GM12878 (cell line): ENCODE measurements around the gene ANKRD28. TPM values are rescaled to one million over a fixed set of nuclear protein-coding genes. Genes with fewer than 3 reads are reported as not detected.

Experiments used
- ATAC-seq: fragments of 200-7000 bp; cut with Tn5 transposase; 3 replicates; pipeline ENCODE4 v1.9.1; 2020; ENCODE audit warnings: mild to moderate bottlenecking, moderate library complexity
- BruUV-seq: library from RNA; stranded (reverse); fragments of 400-500 nt; replicated peaks from 2 replicates; lab custom pipeline; 2021; lab: Mats Ljungman, UMichigan
- CTCF ChIA-PET: fragments of 300-600 bp; sonication (Branson Sonifier 250); formaldehyde crosslinking; extraction: SDS; loops from one replicate; lab custom pipeline; 2021; ENCODE audit warnings: inconsistent platforms; lab: Yijun Ruan, JAX
- POLR2A ChIA-PET: fragments of 350-600 bp; formaldehyde crosslinking; extraction: SDS; loops from one replicate; lab custom pipeline; 2021; ENCODE audit warnings: inconsistent platforms; lab: Charles Lee
- RAD21 ChIA-PET: fragments of 300-600 bp; sonication (Branson Sonifier 250); formaldehyde crosslinking; loops from one replicate; lab custom pipeline; 2023; ENCODE audit warnings: antibody characterized with exemption; ENCODE audit not compliant: unreplicated experiment; lab: Charles Lee
- SMC1A ChIA-PET: fragments of 300-600 bp; sonication (Branson Sonifier 250); formaldehyde crosslinking; loops from one replicate; lab custom pipeline; 2023; ENCODE audit not compliant: unreplicated experiment, uncharacterized antibody; lab: Charles Lee
- DNase-seq: peaks from one replicate; pipeline ENCODE4 v3.0.0-alpha.2; 2011; ENCODE audit warnings: low read depth, low spot score
- FAIRE-seq: peaks from 3 replicates; lab custom pipeline; 2011; peaks lifted over from hg19 to GRCh38; lab: Jason Lieb, UNC
- H2AFZ ChIP-seq: 2 replicates; pipeline ENCODE4 v1.6.0; 2011; ENCODE audit warnings: low read depth, low read length, control low read depth; ENCODE audit not compliant: control insufficient read depth
- H3K27ac ChIP-seq: 2 replicates; pipeline ENCODE4 v1.5.1; 2011; ENCODE audit warnings: control low read depth; ENCODE audit not compliant: control insufficient read depth, insufficient read depth
- H3K27me3 ChIP-seq, 2 experiments: replicated peaks in 1 of 2; 2 replicates each; pipeline versions ENCODE4 v1.6.0 to v1.6.1; 2011; ENCODE audit warnings: low read length in 1 of 2; ENCODE audit not compliant: control insufficient read depth in 2 of 2, insufficient read depth in 2 of 2
- H3K36me3 ChIP-seq, 2 experiments: 2 replicates each; pipeline ENCODE4 v1.5.1; 2011; ENCODE audit warnings: low read length in 1 of 2; ENCODE audit not compliant: control insufficient read depth in 2 of 2, insufficient read depth in 2 of 2
- H3K4me1 ChIP-seq: 2 replicates; pipeline ENCODE4 v1.6.1; 2011; ENCODE audit warnings: mild to moderate bottlenecking, low read length, moderate library complexity, mixed read lengths; ENCODE audit not compliant: control insufficient read depth, insufficient read depth
- H3K4me2 ChIP-seq: 2 replicates; pipeline ENCODE4 v1.6.0; 2011; ENCODE audit warnings: control low read depth; ENCODE audit not compliant: control insufficient read depth, insufficient read depth
- H3K4me3 ChIP-seq: fragments of 200-600 bp; sonication (generic); 2 replicates; pipeline ENCODE4 v1.5.1; 2016
- H3K79me2 ChIP-seq: 2 replicates; pipeline ENCODE4 v1.6.0; 2011; ENCODE audit warnings: low read length; ENCODE audit not compliant: control insufficient read depth, insufficient read depth
- H3K9ac ChIP-seq: 2 replicates; pipeline ENCODE4 v1.8.0; 2011; ENCODE audit warnings: low read length, control low read depth, mixed read lengths; ENCODE audit not compliant: control insufficient read depth, insufficient read depth
- H3K9me3 ChIP-seq: replicated peaks from 3 replicates; pipeline ENCODE4 v1.5.1; 2011; ENCODE audit warnings: mild to moderate bottlenecking, low read length; ENCODE audit not compliant: control insufficient read depth, insufficient read depth
- H4K20me1 ChIP-seq: 2 replicates; pipeline ENCODE4 v1.6.0; 2011; ENCODE audit not compliant: control insufficient read depth, insufficient read depth
- CBX3 ChIP-seq: fragments of 200-600 bp; sonication (generic); IDR thresholded peaks from 2 replicates; pipeline ENCODE4 v1.6.1; 2016; ENCODE audit warnings: low read depth, borderline replicate concordance
- CUX1 ChIP-seq: IDR thresholded peaks from 2 replicates; pipeline ENCODE4 v1.6.1; 2012; ENCODE audit warnings: improper control_type of control experiment, low read depth, low read length; ENCODE audit not compliant: insufficient replicate concordance
- SMAD5 ChIP-seq: IDR thresholded peaks from 2 replicates; pipeline ENCODE4 v1.6.1; 2016; ENCODE audit warnings: antibody characterized with exemption, low read depth
- WGBS: methylation state at CpG from one replicate; pipeline ENCODE4 v1.1.6; 2016; ENCODE audit warnings: low lambda C conversion rate; ENCODE audit not compliant: insufficient replicate concordance, insufficient coverage; ENCODE audit errors: missing lambda C conversion rate; 5-methylcytosine and 5-hydroxymethylcytosine counted together
- in situ Hi-C: fragments of 300-500 bp; cut with MboI; formaldehyde crosslinking; loops from 9 replicates; pipeline ENCODE4 v1.14.3; 2018; ENCODE audit warnings: mixed read lengths
- intact Hi-C: fragments of 100-400 bp; cut with micrococcal nuclease; formaldehyde crosslinking; loops from one replicate; pipeline ENCODE4 v1.14.2; 2022; ENCODE audit not compliant: unreplicated experiment
- polyA plus RNA-seq, 11 experiments: library from polyadenylated mRNA; depleted of rRNA in 4 of 11; unstranded in 6 of 11; stranded (reverse) in 5 of 11; fragments of >200 nt; fragmentation: Nextera tagmentation in 4 of 11; fragmentation: Illumina TruSeq in 1 of 11; extraction: Ambion mirVana in 4 of 11; extraction: Trizol in 1 of 11; gene quantifications; 1 replicate in 1 of 11; 2 replicates in 10 of 11; pipeline versions ENCODE4 v1.2.1 to v1.2.3, GENCODE V29; 2011 to 2016; ENCODE audit warnings: inconsistent platforms in 2 of 11, missing spikeins in 2 of 11, low read depth in 1 of 11
- total RNA-seq, 4 experiments: library from RNA; depleted of rRNA in 3 of 4; stranded (reverse); fragments of >200 nt in 3 of 4; fragmentation: Illumina TruSeq in 1 of 4; extraction: Trizol in 1 of 4; gene quantifications; 2 replicates each; pipeline versions ENCODE4 v1.2.1 to v1.2.3, GENCODE V29; 2013 to 2021

Gene ANKRD28
- total and polyA plus RNA-seq, 10 of the 15 experiments (the other 5 are each of a cell fraction or from before 2014, with no cell fraction given), result 11.2 to 105 (median 38.3) TPM

GRCh38 chr3:15682561-15683185 lies 115.1 kb downstream of the ANKRD28 start:
- no peak for FAIRE-seq
- ATAC-seq, result no peak

More at GRCh38 chr3:15682561-15683185, 115.1 kb downstream of the ANKRD28 start:
- no peak overlapping the region for H2AFZ ChIP-seq
- no peak overlapping the region for H3K4me2 ChIP-seq
- H3K4me1 ChIP-seq, result no peaks in the 10 kb centered on the region
- no TSS peak for BruUV-seq
- no peak overlapping the region for H3K4me3 ChIP-seq
- TF ChIP-seq SMAD5 (no peak), CBX3 (no peak), CUX1 (no peak)
- ChIA-PET SMC1A (interaction anchor here (0.6 to 2.8 kb wide), 12 partner anchors 12 to 129 kb away, joined by 3 to 13 read pairs (median 3); no protein-coding TSS in a partner anchor), RAD21 (interaction anchor here (1.4 to 2.4 kb wide), 2 partner anchors 44 to 129 kb away, joined by 4 to 8 read pairs; no protein-coding TSS in a partner anchor), CTCF (interaction anchor here (1.0 to 2.1 kb wide), 4 partner anchors 10 to 134 kb away, joined by 3 to 7 read pairs (median 4); no protein-coding TSS in a partner anchor), POLR2A (interaction anchor here (0.9 kb wide), 1 partner anchor 93 kb away, joined by 3 read pairs; no protein-coding TSS in a partner anchor)
- H3K36me3 ChIP-seq, result peaks cover 5 to 19% of the 10 kb centered on the region in 2 experiments
- H3K79me2 ChIP-seq, result no peaks in the 10 kb centered on the region
- H4K20me1 ChIP-seq, result no peaks in the 10 kb centered on the region
- H3K27ac ChIP-seq, result no peak overlapping the region; the same call in 1 of the 2 replicates
- intact Hi-C loops, result no loop called here
- DNase-seq, result no peak
- H3K27me3 ChIP-seq, result no peaks in the 10 kb centered on the region
- in situ Hi-C loops, result no loop called here
- WGBS, result 61% methylated on average over 3 of the region's 3 CpGs
- H3K9me3 ChIP-seq, result no peaks in the 10 kb centered on the region
- no peak overlapping the region for H3K9ac ChIP-seq
